ENCODE measurements around the gene COIL.

COIL gene

GRCh38 chr17:56994009-56994792 is 33.4 kb upstream of the COIL start:
- no peaks in the 10 kb centered on the region for H3K27me3 ChIP-seq (replicated peaks; ENCODE audit: control insufficient read depth, insufficient read depth, low read length)
- H3K4me3 ChIP-seq (replicated peaks; ENCODE audit: low read depth, low read length), result no peak overlapping the region
- TF ChIP-seq, protein P1, sequence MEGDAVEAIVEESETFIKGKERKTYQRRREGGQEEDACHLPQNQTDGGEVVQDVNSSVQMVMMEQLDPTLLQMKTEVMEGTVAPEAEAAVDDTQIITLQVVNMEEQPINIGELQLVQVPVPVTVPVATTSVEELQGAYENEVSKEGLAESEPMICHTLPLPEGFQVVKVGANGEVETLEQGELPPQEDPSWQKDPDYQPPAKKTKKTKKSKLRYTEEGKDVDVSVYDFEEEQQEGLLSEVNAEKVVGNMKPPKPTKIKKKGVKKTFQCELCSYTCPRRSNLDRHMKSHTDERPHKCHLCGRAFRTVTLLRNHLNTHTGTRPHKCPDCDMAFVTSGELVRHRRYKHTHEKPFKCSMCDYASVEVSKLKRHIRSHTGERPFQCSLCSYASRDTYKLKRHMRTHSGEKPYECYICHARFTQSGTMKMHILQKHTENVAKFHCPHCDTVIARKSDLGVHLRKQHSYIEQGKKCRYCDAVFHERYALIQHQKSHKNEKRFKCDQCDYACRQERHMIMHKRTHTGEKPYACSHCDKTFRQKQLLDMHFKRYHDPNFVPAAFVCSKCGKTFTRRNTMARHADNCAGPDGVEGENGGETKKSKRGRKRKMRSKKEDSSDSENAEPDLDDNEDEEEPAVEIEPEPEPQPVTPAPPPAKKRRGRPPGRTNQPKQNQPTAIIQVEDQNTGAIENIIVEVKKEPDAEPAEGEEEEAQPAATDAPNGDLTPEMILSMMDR (IDR thresholded peaks at IDR 0.05; ENCODE audit: insufficient read depth, low read length, poor library complexity, severe bottlenecking), result no peak
- H3K36me3 ChIP-seq (ENCODE audit: control insufficient read depth, insufficient read depth, low read length), result peaks cover 23% of the 10 kb centered on the region
- no peak for DNase-seq (ENCODE audit: extremely low read depth, insufficient read length)

DNA sequence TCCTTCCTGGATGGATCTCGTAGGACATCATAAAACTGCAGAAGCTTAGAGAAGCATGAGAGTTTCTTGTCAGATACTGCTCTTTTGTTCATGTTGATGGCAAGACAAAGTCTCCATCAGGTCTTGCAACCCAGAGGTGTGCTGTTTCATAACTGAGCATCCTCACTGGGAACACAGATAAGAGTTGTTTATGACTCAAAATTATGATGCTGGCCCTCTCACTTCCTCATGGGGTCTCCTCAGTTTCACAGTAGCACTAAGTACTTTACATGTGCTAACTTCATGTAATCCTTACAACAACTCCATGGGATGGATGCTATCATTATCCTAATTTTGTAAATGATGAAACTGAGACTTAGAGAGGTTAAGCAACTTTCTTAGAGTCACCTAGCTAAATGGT is 31.5 kb upstream of the COIL start:
- no peaks in the 10 kb centered on the region for H3K27me3 ChIP-seq (replicated peaks; ENCODE audit: control insufficient read depth, insufficient read depth, low read length)
- no peak overlapping the region for H3K4me3 ChIP-seq (replicated peaks; ENCODE audit: low read depth, low read length)
- TF ChIP-seq, protein P1 (IDR thresholded peaks at IDR 0.05; ENCODE audit: insufficient read depth, low read length, poor library complexity, severe bottlenecking), result no peak
- H3K36me3 ChIP-seq (ENCODE audit: control insufficient read depth, insufficient read depth, low read length), result peaks cover 26% of the 10 kb centered on the region
- DNase-seq (ENCODE audit: extremely low read depth, insufficient read length), result no peak

DNA sequence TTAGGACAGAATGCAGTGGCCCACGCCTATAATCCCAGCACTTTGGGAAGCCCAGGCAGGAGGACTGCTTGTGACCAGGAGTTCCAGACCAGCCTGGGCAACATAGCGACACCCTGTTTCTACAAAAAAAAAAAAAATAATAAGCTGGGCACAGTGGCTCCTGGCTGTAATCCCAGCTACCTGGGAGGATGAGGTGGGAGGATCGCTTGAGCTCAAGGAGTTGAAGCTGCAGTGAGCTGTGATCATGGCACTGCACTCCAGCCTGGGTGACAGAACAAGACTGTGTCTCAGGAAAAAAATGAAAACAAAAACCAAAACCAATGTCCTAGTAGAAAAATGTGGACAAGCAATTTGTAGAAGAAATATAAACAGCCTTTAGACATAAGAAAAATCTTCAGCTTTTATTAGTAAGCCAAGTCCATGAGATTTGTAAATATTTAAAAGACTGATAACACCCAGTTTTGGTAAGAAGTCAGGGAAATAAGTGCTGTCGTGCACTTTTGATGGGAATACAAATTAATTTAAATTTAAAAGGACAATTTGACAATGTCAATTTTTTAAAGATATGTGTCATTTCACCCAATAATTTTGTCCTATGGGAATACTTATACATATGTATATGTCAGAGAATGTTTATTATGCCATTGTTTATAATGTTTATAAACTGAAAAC is 28.2 kb upstream of the COIL start:
- Histone ChIP-seq H3K36me3 (ENCODE audit: control insufficient read depth, insufficient read depth, low read length) (peaks cover 25% of the 10 kb centered on the region), H3K4me3 (replicated peaks; ENCODE audit: low read depth, low read length) (no peak overlapping the region), H3K27me3 (replicated peaks; ENCODE audit: control insufficient read depth, insufficient read depth, low read length) (no peaks in the 10 kb centered on the region)
- no peak for DNase-seq (ENCODE audit: extremely low read depth, insufficient read length)
- TF ChIP-seq, protein P1 (IDR thresholded peaks at IDR 0.05; ENCODE audit: insufficient read depth, low read length, poor library complexity, severe bottlenecking), result no peak

DNA sequence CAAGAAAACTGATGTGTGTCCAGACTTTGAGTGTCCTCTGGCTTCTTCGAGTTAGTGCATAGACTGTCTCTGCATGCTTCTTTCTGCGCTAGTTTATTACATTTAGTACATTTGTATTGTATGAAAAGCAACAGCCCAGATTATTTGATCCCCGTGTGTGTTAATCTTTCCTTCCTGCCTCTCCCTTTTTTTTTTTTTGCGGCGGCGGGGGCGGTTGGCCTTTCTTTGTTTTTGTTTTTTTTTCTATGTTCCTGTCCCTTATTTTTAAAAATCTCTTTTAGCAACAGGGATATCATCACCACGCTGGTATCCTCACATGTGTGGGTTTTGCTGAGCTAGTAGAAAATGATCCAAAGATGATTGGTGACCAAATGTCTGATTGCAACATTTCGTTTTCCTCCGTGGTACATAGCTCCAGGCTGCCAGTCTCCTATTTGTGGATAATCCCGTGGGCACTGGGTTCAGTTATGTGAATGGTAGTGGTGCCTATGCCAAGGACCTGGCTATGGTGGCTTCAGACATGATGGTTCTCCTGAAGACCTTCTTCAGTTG is 26.5 kb upstream of the COIL start:
- Histone ChIP-seq H3K27me3 (replicated peaks; ENCODE audit: control insufficient read depth, insufficient read depth, low read length) (no peaks in the 10 kb centered on the region), H3K4me3 (replicated peaks; ENCODE audit: low read depth, low read length) (no peak overlapping the region), H3K36me3 (ENCODE audit: control insufficient read depth, insufficient read depth, low read length) (peaks cover 25% of the 10 kb centered on the region)
- DNase-seq (ENCODE audit: extremely low read depth, insufficient read length), result no peak
- TF ChIP-seq, protein P1 (IDR thresholded peaks at IDR 0.05; ENCODE audit: insufficient read depth, low read length, poor library complexity, severe bottlenecking), result no peak

GRCh38 chr17:56985371-56986162 is 24.7 kb upstream of the COIL start:
- Histone ChIP-seq H3K27me3 (replicated peaks; ENCODE audit: control insufficient read depth, insufficient read depth, low read length) (no peaks in the 10 kb centered on the region), H3K36me3 (ENCODE audit: control insufficient read depth, insufficient read depth, low read length) (peaks cover 21% of the 10 kb centered on the region), H3K4me3 (replicated peaks; ENCODE audit: low read depth, low read length) (no peak overlapping the region)
- no peak for DNase-seq (ENCODE audit: extremely low read depth, insufficient read length)
- TF ChIP-seq, protein P1 (IDR thresholded peaks at IDR 0.05; ENCODE audit: insufficient read depth, low read length, poor library complexity, severe bottlenecking), result no peak

Measured in GM06990 (cell line).